ENCODE data around the gene NFKBIE. TPM values are rescaled to one million over a fixed set of nuclear protein-coding genes. Genes with fewer than 3 reads are reported as not detected.

Gene NFKBIE
- total and polyA plus RNA-seq, 2 donors (not counting 1 experiment from before 2014, with no cell fraction given): 46.5 to 90.0 TPM

GRCh38 chr6:44292661-44293365 is 27.5 kb upstream of the NFKBIE start:
- 98% methylated on average over 3 of the region's 4 CpGs for WGBS (ENCODE audit: insufficient coverage)
- no peaks in the 10 kb centered on the region for H3K79me2 ChIP-seq (ENCODE audit: control insufficient read depth, insufficient read depth, low read length)
- H3K4me1 ChIP-seq (ENCODE audit: control insufficient read depth in 2 of 2, insufficient read depth in 2 of 2, low read length in 2 of 2): peaks cover 9 to 16% of the 10 kb centered on the region in 2 donors
- H3K36me3 ChIP-seq (replicated peaks in 1 of 2; ENCODE audit: control extremely low read depth in 1 of 2, control insufficient read depth in 1 of 2, extremely low read depth in 1 of 2, insufficient read depth in 2 of 2, low read length in 1 of 2): no peaks in the 10 kb centered on the region
- Mint-ChIP-seq H3K27me3 (peaks cover 69% of the 10 kb centered on the region), H3K4me3 (no peak overlapping the region), H3K27ac (no peak overlapping the region), H3K9me3 (ENCODE audit: insufficient read depth) (no peaks in the 10 kb centered on the region), H3K4me1 (peaks cover 2% of the 10 kb centered on the region)
- peaks cover 0 to 7% (median 0%) of the 10 kb centered on the region in 3 donors for H3K9me3 ChIP-seq (ENCODE audit: control extremely low read depth in 1 of 3, control insufficient read depth in 2 of 3, insufficient read depth in 1 of 3, low read length in 2 of 3)
- no peak overlapping the region for H3K27ac ChIP-seq (ENCODE audit: low read length in 2 of 2)
- peaks cover 7% of the 10 kb centered on the region for H4K20me1 ChIP-seq (ENCODE audit: control insufficient read depth, insufficient read depth, low read length, poor library complexity, severe bottlenecking)
- ChIA-PET CTCF (interaction anchor here (0.8 to 1.6 kb wide), 4 partner anchors 12 to 120 kb away, joined by 3 to 5 read pairs (median 4); partner anchors contain the start of gene AARS2), POLR2A (no interaction called here)
- H2AFZ ChIP-seq (ENCODE audit: insufficient read depth, low read depth, low read length, poor library complexity, severe bottlenecking): no peak overlapping the region
- no peak overlapping the region for H3K9ac ChIP-seq (ENCODE audit: low read length)
- ATAC-seq (ENCODE audit: low read depth) (no peak), DNase-seq (no peak)
- H3K4me2 ChIP-seq (replicated peaks; ENCODE audit: low read depth, low read length, poor library complexity, severe bottlenecking): no peak overlapping the region
- no peak for TF ChIP-seq EZH2 (IDR thresholded peaks at IDR 0.05; ENCODE audit: borderline replicate concordance, insufficient read depth, low read depth, low read length, poor library complexity, severe bottlenecking)
- no peak for TF ChIP-seq CTCF (IDR thresholded peaks at IDR 0.05)
- intact Hi-C loops (cut with micrococcal nuclease): no loop called here
- no peak overlapping the region for H3K4me3 ChIP-seq (ENCODE audit: control extremely low read depth in 1 of 5, extremely low read depth in 1 of 5, insufficient read depth in 1 of 5, low read depth in 2 of 5, low read length in 4 of 5)
- peaks cover 0 to 60% (median 30%) of the 10 kb centered on the region in 4 experiments for H3K27me3 ChIP-seq (replicated peaks in 1 of 4; ENCODE audit: control extremely low read depth in 1 of 4, control insufficient read depth in 3 of 4, insufficient read depth in 4 of 4, low read length in 3 of 4)

DNA sequence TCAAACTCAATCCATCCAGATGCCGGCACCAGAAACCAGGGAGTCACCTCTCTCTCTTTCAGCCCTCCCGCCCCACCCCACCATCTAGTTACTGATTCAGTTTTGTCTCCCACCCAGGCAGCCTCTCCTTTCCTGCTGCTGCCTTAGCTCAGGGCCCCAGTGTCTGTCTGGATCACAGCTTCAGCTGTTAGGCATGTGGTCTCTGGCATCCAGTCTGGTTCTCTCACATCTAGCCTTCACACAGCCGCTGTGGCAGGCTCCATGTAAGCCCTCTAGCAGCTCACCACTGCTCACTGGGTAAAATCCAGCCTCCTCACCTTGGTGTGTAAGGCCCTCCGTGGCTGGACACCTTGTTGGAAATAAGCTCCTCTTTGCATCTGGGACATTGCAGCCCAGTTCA is 26.5 kb upstream of the NFKBIE start:
- ChIA-PET CTCF (interaction anchor here (0.8 to 1.6 kb wide), 2 partner anchors 13 to 119 kb away, joined by 3 to 5 read pairs; no protein-coding TSS in a partner anchor), POLR2A (no interaction called here)
- ATAC-seq (ENCODE audit: low read depth) (no peak), DNase-seq (no peak)
- WGBS (ENCODE audit: insufficient coverage): 75% methylated on average over 4 of the region's 4 CpGs
- Mint-ChIP-seq H3K4me1 (no peaks in the 10 kb centered on the region), H3K9me3 (ENCODE audit: insufficient read depth) (no peaks in the 10 kb centered on the region), H3K4me3 (no peak overlapping the region), H3K27ac (no peak overlapping the region), H3K27me3 (peaks cover 72% of the 10 kb centered on the region)
- H3K9ac ChIP-seq (ENCODE audit: low read length): no peak overlapping the region
- no peaks in the 10 kb centered on the region for H3K79me2 ChIP-seq (ENCODE audit: control insufficient read depth, insufficient read depth, low read length)
- no peak overlapping the region for H3K27ac ChIP-seq (ENCODE audit: low read length in 2 of 2)
- no peak overlapping the region for H3K4me3 ChIP-seq (ENCODE audit: control extremely low read depth in 1 of 5, extremely low read depth in 1 of 5, insufficient read depth in 1 of 5, low read depth in 2 of 5, low read length in 4 of 5)
- peaks cover 2 to 6% of the 10 kb centered on the region in 2 donors for H3K4me1 ChIP-seq (ENCODE audit: control insufficient read depth in 2 of 2, insufficient read depth in 2 of 2, low read length in 2 of 2)
- H3K4me2 ChIP-seq (replicated peaks; ENCODE audit: low read depth, low read length, poor library complexity, severe bottlenecking): no peak overlapping the region
- intact Hi-C loops (cut with micrococcal nuclease): no loop called here
- peaks cover under 1% of the 10 kb centered on the region for H4K20me1 ChIP-seq (ENCODE audit: control insufficient read depth, insufficient read depth, low read length, poor library complexity, severe bottlenecking)
- peaks cover 0 to 5% (median 0%) of the 10 kb centered on the region in 3 donors for H3K9me3 ChIP-seq (ENCODE audit: control extremely low read depth in 1 of 3, control insufficient read depth in 2 of 3, insufficient read depth in 1 of 3, low read length in 2 of 3)
- no peak for TF ChIP-seq CTCF (IDR thresholded peaks at IDR 0.05)
- no peak for TF ChIP-seq EZH2 (IDR thresholded peaks at IDR 0.05; ENCODE audit: borderline replicate concordance, insufficient read depth, low read depth, low read length, poor library complexity, severe bottlenecking)
- no peak overlapping the region for H2AFZ ChIP-seq (ENCODE audit: insufficient read depth, low read depth, low read length, poor library complexity, severe bottlenecking)
- no peaks in the 10 kb centered on the region for H3K36me3 ChIP-seq (replicated peaks in 1 of 2; ENCODE audit: control extremely low read depth in 1 of 2, control insufficient read depth in 1 of 2, extremely low read depth in 1 of 2, insufficient read depth in 2 of 2, low read length in 1 of 2)
- H3K27me3 ChIP-seq (replicated peaks in 1 of 4; ENCODE audit: control extremely low read depth in 1 of 4, control insufficient read depth in 3 of 4, insufficient read depth in 4 of 4, low read length in 3 of 4): peaks cover 0 to 56% (median 25%) of the 10 kb centered on the region in 4 experiments
